ENCODE data around the gene MPP7. TPM values are rescaled to one million over a fixed set of nuclear protein-coding genes. Genes with fewer than 3 reads are reported as not detected.

Gene MPP7
- total and polyA plus RNA-seq, 2 of the 8 experiments (the other 6 are each of a cell fraction or from before 2014, with no cell fraction given), result 1.9 to 9.3 TPM

GRCh38 chr10:28276384-28276783 is 26.5 kb downstream of the MPP7 start (continued):
- TF ChIP-seq CHD7 (IDR thresholded peaks at IDR 0.05; ENCODE audit: insufficient replicate concordance, low read length) (no peak), JUN (IDR thresholded peaks at IDR 0.05; ENCODE audit: low read depth, low read length) (no peak), CBX8 (IDR thresholded peaks at IDR 0.05; ENCODE audit: borderline replicate concordance, low read depth, low read length) (no peak), SAP30 (IDR thresholded peaks at IDR 0.05; ENCODE audit: insufficient read depth, insufficient replicate concordance, low read length) (no peak), RNF2 (IDR thresholded peaks at IDR 0.05; ENCODE audit: borderline replicate concordance, low read depth, low read length, missing control alignments, poor library complexity, severe bottlenecking) (no peak), E2F6 (IDR thresholded peaks at IDR 0.05) (no peak), SUZ12 (IDR thresholded peaks at IDR 0.05; ENCODE audit: low read length) (no peak), GTF2F1 (IDR thresholded peaks at IDR 0.05; ENCODE audit: borderline replicate concordance, low read depth, low read length) (no peak), TAF1 (IDR thresholded peaks at IDR 0.05; ENCODE audit: low read depth, low read length) (no peak), MAFK (IDR thresholded peaks at IDR 0.05; ENCODE audit: low read depth, low read length) (no peak), BCL11A (IDR thresholded peaks at IDR 0.05; ENCODE audit: low read depth in 2 of 2, low read length in 2 of 2) (no peak)

Measured in H1 (cell line).